Measurements from ENCODE around the gene UNC45A.

- TF ChIP-seq EZH2phosphoT487 (IDR thresholded peaks at IDR 0.05; ENCODE audit: insufficient read depth, low read depth): no peak
- no peak for TF ChIP-seq EZH2 (IDR thresholded peaks at IDR 0.05; ENCODE audit: insufficient read depth, poor library complexity, severe bottlenecking)
Measured at GRCh38 chr15:90902840-90903732, 32.0 kb upstream of the UNC45A start, which contains the start of gene MAN2A2.
